Measurements from ENCODE around the gene LAMTOR4.

The LAMTOR4 gene

GRCh38 chr7:100148559-100149328, at the start of gene LAMTOR4:
LAMTOR4 (plus strand) TSS chr7:100148918; CDS start chr7:100148973, 55 bp downstream.
- H3K9me3 Mint-ChIP-seq = no peaks in the 10 kb centered on the region
- H3K4me3 Mint-ChIP-seq = peak within 1 kb of the TSS; percentile 87
- H3K27me3 Mint-ChIP-seq = no peaks in the 10 kb centered on the region
- H3K4me1 Mint-ChIP-seq = peaks cover 37% of the 10 kb centered on the region
- peak within 1 kb of the TSS; percentile 93 for H3K27ac Mint-ChIP-seq
- peaks cover 6% of the 10 kb centered on the region for H3K36me3 Mint-ChIP-seq

- Mint-ChIP-seq H3K4me1 (peaks cover 48% of the 10 kb centered on the region), H3K36me3 (peaks cover 32% of the 10 kb centered on the region), H3K27me3 (no peaks in the 10 kb centered on the region), H3K4me3 (peak overlapping the region; percentile 95), H3K9me3 (no peaks in the 10 kb centered on the region), H3K27ac (peak overlapping the region; percentile 98)
Measured at GRCh38 chr7:100099452-100099851, 49.3 kb upstream of the LAMTOR4 start.

GRCh38 chr7:100100420-100101015, 48.2 kb upstream of the LAMTOR4 start:
- no peaks in the 10 kb centered on the region for H3K27me3 Mint-ChIP-seq
- peak overlapping the region; percentile 98 for H3K27ac Mint-ChIP-seq
- H3K4me3 Mint-ChIP-seq = peak overlapping the region; percentile 95
- H3K9me3 Mint-ChIP-seq = no peaks in the 10 kb centered on the region
- peaks cover 44% of the 10 kb centered on the region for H3K4me1 Mint-ChIP-seq
- peaks cover 30% of the 10 kb centered on the region for H3K36me3 Mint-ChIP-seq

GRCh38 chr7:100101016-100101862, 47.5 kb upstream of the LAMTOR4 start, which contains the start of the genes AP4M1 and MCM7:
AP4M1 (plus strand) TSS chr7:100101643; CDS start chr7:100101715, 72 bp downstream.
MCM7 (minus strand) TSS chr7:100101397; CDS start chr7:100101294, 103 bp downstream.
- H3K9me3 Mint-ChIP-seq = no peaks in the 10 kb centered on the region
- peak within 1 kb of the TSS; percentile 95 for H3K4me3 Mint-ChIP-seq
- H3K36me3 Mint-ChIP-seq = peaks cover 26% of the 10 kb centered on the region
- H3K4me1 Mint-ChIP-seq = peaks cover 41% of the 10 kb centered on the region
- peak within 1 kb of the TSS; percentile 98 for H3K27ac Mint-ChIP-seq
- no peaks in the 10 kb centered on the region for H3K27me3 Mint-ChIP-seq

- no peaks in the 10 kb centered on the region for H3K27me3 Mint-ChIP-seq
- no peak overlapping the region for H3K27ac Mint-ChIP-seq
- peak overlapping the region; percentile 84 for H3K4me3 Mint-ChIP-seq
- H3K9me3 Mint-ChIP-seq = no peaks in the 10 kb centered on the region
- H3K36me3 Mint-ChIP-seq = peaks cover 17% of the 10 kb centered on the region
- H3K4me1 Mint-ChIP-seq = peaks cover 33% of the 10 kb centered on the region
Measured at GRCh38 chr7:100102950-100103840, 45.5 kb upstream of the LAMTOR4 start.

- H3K4me3 Mint-ChIP-seq = no peak overlapping the region
- H3K27ac Mint-ChIP-seq = no peak overlapping the region
- no peaks in the 10 kb centered on the region for H3K36me3 Mint-ChIP-seq
- H3K27me3 Mint-ChIP-seq = no peaks in the 10 kb centered on the region
- no peaks in the 10 kb centered on the region for H3K9me3 Mint-ChIP-seq
- peaks cover 11% of the 10 kb centered on the region for H3K4me1 Mint-ChIP-seq
Measured at GRCh38 chr7:100105534-100105933, 43.2 kb upstream of the LAMTOR4 start.

- Mint-ChIP-seq H3K27me3 (no peaks in the 10 kb centered on the region), H3K27ac (peak overlapping the region; percentile 41), H3K9me3 (no peaks in the 10 kb centered on the region), H3K36me3 (peaks cover 3% of the 10 kb centered on the region), H3K4me1 (peaks cover 11% of the 10 kb centered on the region), H3K4me3 (no peak overlapping the region)
Measured at GRCh38 chr7:100106633-100107032, 42.1 kb upstream of the LAMTOR4 start.

GRCh38 chr7:100107125-100107737, 41.5 kb upstream of the LAMTOR4 start:
- H3K4me3 Mint-ChIP-seq = no peak overlapping the region
- H3K4me1 Mint-ChIP-seq = peaks cover 11% of the 10 kb centered on the region
- peak overlapping the region; percentile 41 for H3K27ac Mint-ChIP-seq
- H3K9me3 Mint-ChIP-seq = no peaks in the 10 kb centered on the region
- H3K27me3 Mint-ChIP-seq = no peaks in the 10 kb centered on the region
- peaks cover 3% of the 10 kb centered on the region for H3K36me3 Mint-ChIP-seq

- peaks cover 5% of the 10 kb centered on the region for H3K4me1 Mint-ChIP-seq
- H3K36me3 Mint-ChIP-seq = peaks cover 6% of the 10 kb centered on the region
Measured at GRCh38 chr7:100107890-100108289, 40.8 kb upstream of the LAMTOR4 start.

GRCh38 chr7:100109521-100110163, 39.1 kb upstream of the LAMTOR4 start:
- H3K4me1 Mint-ChIP-seq = no peaks in the 10 kb centered on the region
- H3K36me3 Mint-ChIP-seq = peaks cover 6% of the 10 kb centered on the region
- H3K9me3 Mint-ChIP-seq = no peaks in the 10 kb centered on the region
- H3K27me3 Mint-ChIP-seq = no peaks in the 10 kb centered on the region
- no peak overlapping the region for H3K27ac Mint-ChIP-seq
- H3K4me3 Mint-ChIP-seq = no peak overlapping the region

More at GRCh38 chr7:100107890-100108289, 40.8 kb upstream of the LAMTOR4 start:
- Mint-ChIP-seq H3K27me3 (no peaks in the 10 kb centered on the region), H3K27ac (no peak overlapping the region), H3K4me3 (no peak overlapping the region), H3K9me3 (no peaks in the 10 kb centered on the region)

GRCh38 chr7:100111156-100111555, 37.6 kb upstream of the LAMTOR4 start:
- peaks cover 4% of the 10 kb centered on the region for H3K4me1 Mint-ChIP-seq
- no peaks in the 10 kb centered on the region for H3K9me3 Mint-ChIP-seq
- H3K27ac Mint-ChIP-seq = no peak overlapping the region
- H3K27me3 Mint-ChIP-seq = no peaks in the 10 kb centered on the region
- no peak overlapping the region for H3K4me3 Mint-ChIP-seq
- H3K36me3 Mint-ChIP-seq = peaks cover 6% of the 10 kb centered on the region

- H3K9me3 Mint-ChIP-seq = no peaks in the 10 kb centered on the region
- H3K4me3 Mint-ChIP-seq = no peak overlapping the region
- H3K27me3 Mint-ChIP-seq = no peaks in the 10 kb centered on the region
- peaks cover 7% of the 10 kb centered on the region for H3K36me3 Mint-ChIP-seq
- no peak overlapping the region for H3K27ac Mint-ChIP-seq
- H3K4me1 Mint-ChIP-seq = peaks cover 4% of the 10 kb centered on the region
Measured at GRCh38 chr7:100111914-100112313, 36.8 kb upstream of the LAMTOR4 start.

GRCh38 chr7:100115026-100115425, 33.7 kb upstream of the LAMTOR4 start:
- Mint-ChIP-seq H3K4me3 (no peak overlapping the region), H3K36me3 (peaks cover 7% of the 10 kb centered on the region), H3K27me3 (no peaks in the 10 kb centered on the region), H3K27ac (no peak overlapping the region), H3K4me1 (peaks cover 18% of the 10 kb centered on the region), H3K9me3 (no peaks in the 10 kb centered on the region)
